ENCODE results near the gene ANKRD33B.

GRCh38 chr5:10559151-10559550, 4.7 kb upstream of the ANKRD33B start:
- no peak for TF ChIP-seq ZNF274 (IDR thresholded peaks at IDR 0.05; ENCODE audit: low read depth, low read length)
- no peak for TF ChIP-seq SUZ12 (IDR thresholded peaks at IDR 0.05; ENCODE audit: extremely low read depth, insufficient read depth, insufficient read length)

All from NT2/D1 (cell line).